ENCODE results near the gene ACKR2.
A peak's percentile ranks its signal among the peaks of the same experiment; 100 is the strongest.

The ACKR2 gene

GRCh38 chr3:42894698-42895579, 85.7 kb downstream of the ACKR2 start:
- peak; percentile 4 for DNase-seq

GRCh38 chr3:42895580-42895868, 86.3 kb downstream of the ACKR2 start:
- no peak for DNase-seq

- DNase-seq, result no peak
Observed at GRCh38 chr3:42898896-42899675, 89.8 kb downstream of the ACKR2 start.

GRCh38 chr3:42900226-42901072, 91.2 kb downstream of the ACKR2 start:
- DNase-seq, result peak; percentile 7

- DNase-seq, result no peak
Observed at GRCh38 chr3:42901073-42901415, 91.8 kb downstream of the ACKR2 start.

- DNase-seq, result no peak
Observed at GRCh38 chr3:42902257-42902656, 93.0 kb downstream of the ACKR2 start.

GRCh38 chr3:42904076-42904475, 94.8 kb downstream of the ACKR2 start:
- no peak for DNase-seq

- DNase-seq, result no peak
Observed at GRCh38 chr3:42905740-42906069, 96.5 kb downstream of the ACKR2 start.

- DNase-seq, result peak; percentile 20
Observed at GRCh38 chr3:42906070-42906847, 97.0 kb downstream of the ACKR2 start, which contains the start of gene ZNF662. ZNF662 (plus strand) TSS chr3:42906142; CDS start chr3:42908115, 1,973 bp downstream.

- no peak for DNase-seq
Observed at GRCh38 chr3:42906848-42907183, 97.6 kb downstream of the ACKR2 start.

- DNase-seq, result no peak
Observed at GRCh38 chr3:42908675-42909074, 99.4 kb downstream of the ACKR2 start.

- no peak for DNase-seq
Observed at GRCh38 chr3:42911551-42911950, 102.3 kb downstream of the ACKR2 start.

GRCh38 chr3:42914771-42915515, 105.7 kb downstream of the ACKR2 start:
- DNase-seq, result no peak

Data from NCI-H1105 (cell line).